Epidermal melanocyte (primary cell): ENCODE measurements around the gene GOLGA6L2.
A peak's percentile ranks its signal among the peaks of the same experiment; 100 is the strongest.
"Not testable (repeated sequence)": the region's sequence is repeated elsewhere in the genome, so short reads cannot be mapped to it uniquely, and the experiment has no call there.

ENCODE experiments used
- DNase-seq: peaks from one replicate; pipeline ENCODE4 v3.0.0; 2011; ENCODE audit warnings: low spot score; ENCODE audit not compliant: insufficient read length

Gene GOLGA6L2

GRCh38 chr15:23447107-23447500 lies at the start of gene GOLGA6L2:
GOLGA6L2 (minus strand) TSS chr15:23447243; CDS start chr15:23447181, 62 bp downstream.
- DNase-seq, result no peak

- no peak for DNase-seq
These were observed 37.8 kb upstream of the GOLGA6L2 start for GRCh38 chr15:23484870-23485269.

GRCh38 chr15:23483821-23484299 lies 36.8 kb upstream of the GOLGA6L2 start:
- DNase-seq, result no peak

GRCh38 chr15:23482764-23483489 lies 35.9 kb upstream of the GOLGA6L2 start:
- no peak for DNase-seq

- DNase-seq, result no peak
These were observed 35.2 kb upstream of the GOLGA6L2 start for GRCh38 chr15:23482228-23482627.

- no peak for DNase-seq
These were observed 30.9 kb upstream of the GOLGA6L2 start for GRCh38 chr15:23477920-23478319.

- DNase-seq, result no peak
These were observed 25.6 kb upstream of the GOLGA6L2 start for GRCh38 chr15:23472678-23473077.

GRCh38 chr15:23472033-23472432 lies 25.0 kb upstream of the GOLGA6L2 start:
- DNase-seq, result no peak

GRCh38 chr15:23467110-23467600 lies 20.1 kb upstream of the GOLGA6L2 start:
- peak; percentile 24 for DNase-seq

GRCh38 chr15:23457890-23458289 lies 10.8 kb upstream of the GOLGA6L2 start:
- no peak for DNase-seq

GRCh38 chr15:23446215-23447106 lies 582 bp downstream of the GOLGA6L2 start:
- no peak for DNase-seq

GRCh38 chr15:23444269-23444668 lies 2.8 kb downstream of the GOLGA6L2 start:
- DNase-seq, result no peak

- DNase-seq, result no peak
These were observed 5.8 kb downstream of the GOLGA6L2 start for GRCh38 chr15:23441204-23441603.

- no peak for DNase-seq
These were observed 6.4 kb downstream of the GOLGA6L2 start for GRCh38 chr15:23440596-23440995.

- no peak for DNase-seq
These were observed 7.5 kb downstream of the GOLGA6L2 start for GRCh38 chr15:23439513-23439912.

- DNase-seq, result no peak
These were observed 8.1 kb downstream of the GOLGA6L2 start for GRCh38 chr15:23438816-23439466.

GRCh38 chr15:23437673-23438072 lies 9.4 kb downstream of the GOLGA6L2 start:
- no peak for DNase-seq

- no peak for DNase-seq
These were observed 9.9 kb downstream of the GOLGA6L2 start for GRCh38 chr15:23437146-23437545.

- no peak for DNase-seq
These were observed 10.6 kb downstream of the GOLGA6L2 start for GRCh38 chr15:23436421-23436820.

- not testable (repeated sequence) for DNase-seq
These were observed 12.3 kb downstream of the GOLGA6L2 start for GRCh38 chr15:23434699-23435098.

- DNase-seq, result not testable (repeated sequence)
These were observed 21.7 kb downstream of the GOLGA6L2 start for GRCh38 chr15:23425327-23425726.
